Activated CD4-positive, alpha-beta T cell treated with anti-CD3 and anti-CD28 coated beads, Interleukin-2, amount 50 U/mL, for 1 hour (primary cell): Measurements from ENCODE around the gene GSG1L.
"Not testable (repeated sequence)": the region's sequence is repeated elsewhere in the genome, so short reads cannot be mapped to it uniquely, and the experiment has no call there.

Experiments
- DNase-seq: peaks from one replicate; pipeline ENCODE4 v3.0.0-alpha.2; 2020

The GSG1L gene

DNA sequence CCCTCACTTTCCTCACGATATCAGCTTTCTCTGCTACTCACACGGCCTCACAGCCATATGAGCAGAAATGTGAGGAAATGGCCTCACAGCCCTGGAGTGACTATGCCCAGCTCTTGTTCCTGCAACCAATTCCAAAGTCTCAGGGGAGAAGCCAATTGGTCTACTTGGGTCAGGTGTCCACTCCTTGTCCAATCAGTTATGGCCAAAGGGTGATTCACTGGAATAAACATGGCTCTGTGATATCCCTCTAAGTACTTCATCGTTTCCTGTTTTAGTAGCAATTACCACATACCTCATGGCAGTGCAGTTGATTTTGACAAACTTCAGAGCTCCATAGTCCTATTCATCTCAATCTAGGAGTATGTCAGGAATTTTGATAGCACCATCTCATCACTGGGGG lies 318.2 kb downstream of the GSG1L start:
- no peak for DNase-seq

DNA sequence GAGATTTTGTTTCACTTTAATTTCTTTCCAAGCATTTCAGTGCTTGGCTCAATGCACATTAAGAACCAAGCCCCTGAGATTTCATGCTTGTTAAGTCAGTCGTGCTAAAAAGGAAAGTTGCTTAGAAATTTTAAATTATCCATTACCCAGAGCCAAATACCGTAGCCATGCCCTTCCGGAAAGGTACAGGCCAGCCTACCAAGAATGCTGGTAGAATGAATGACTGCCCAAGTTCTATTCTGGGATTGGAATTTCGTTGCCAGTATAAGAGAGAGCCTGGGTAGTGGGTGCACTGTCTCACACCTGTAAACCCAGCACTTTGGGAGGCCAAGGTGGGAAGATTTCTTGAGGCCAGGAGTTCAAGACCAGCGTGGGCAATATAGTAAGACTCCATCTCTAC lies 319.6 kb downstream of the GSG1L start:
- DNase-seq, result no peak

DNA sequence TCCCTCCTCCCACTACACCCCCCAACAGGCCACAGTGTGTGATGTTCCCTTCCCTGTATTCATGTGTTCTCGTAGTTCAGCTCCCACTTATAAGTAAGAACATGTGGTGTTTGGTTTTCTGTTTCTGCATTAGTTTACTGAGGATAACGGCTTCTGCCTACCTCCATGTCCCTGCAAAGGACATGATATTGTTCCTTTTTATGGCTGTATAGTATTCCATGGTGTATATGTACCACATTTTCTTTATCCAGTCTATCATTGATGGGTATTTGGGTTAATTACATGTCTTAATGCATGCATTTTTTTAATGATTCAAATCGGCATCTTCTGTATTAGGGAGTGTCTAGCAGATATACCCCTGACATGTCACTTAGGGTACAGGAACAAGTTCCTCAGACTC lies 320.5 kb downstream of the GSG1L start:
- DNase-seq, result not testable (repeated sequence)

DNA sequence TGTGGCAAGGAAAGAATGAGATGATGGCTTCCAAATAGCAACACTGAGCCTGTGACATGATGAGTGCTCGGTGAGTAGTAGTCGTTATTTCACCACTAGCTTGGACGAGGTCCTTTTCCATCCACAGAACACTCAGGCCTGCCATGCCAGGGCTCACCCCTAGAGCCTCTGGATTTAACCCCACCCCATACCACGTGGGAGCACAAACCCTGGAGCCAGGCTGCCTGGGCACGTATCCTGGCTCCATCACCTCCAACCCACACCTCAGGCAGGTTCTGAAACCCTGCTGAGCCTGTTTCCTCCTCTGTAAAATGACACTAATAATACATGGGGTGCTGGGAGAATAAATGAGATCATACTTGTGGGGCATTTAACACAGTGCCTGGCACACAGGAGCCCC lies 321.2 kb downstream of the GSG1L start:
- DNase-seq, result no peak

DNA sequence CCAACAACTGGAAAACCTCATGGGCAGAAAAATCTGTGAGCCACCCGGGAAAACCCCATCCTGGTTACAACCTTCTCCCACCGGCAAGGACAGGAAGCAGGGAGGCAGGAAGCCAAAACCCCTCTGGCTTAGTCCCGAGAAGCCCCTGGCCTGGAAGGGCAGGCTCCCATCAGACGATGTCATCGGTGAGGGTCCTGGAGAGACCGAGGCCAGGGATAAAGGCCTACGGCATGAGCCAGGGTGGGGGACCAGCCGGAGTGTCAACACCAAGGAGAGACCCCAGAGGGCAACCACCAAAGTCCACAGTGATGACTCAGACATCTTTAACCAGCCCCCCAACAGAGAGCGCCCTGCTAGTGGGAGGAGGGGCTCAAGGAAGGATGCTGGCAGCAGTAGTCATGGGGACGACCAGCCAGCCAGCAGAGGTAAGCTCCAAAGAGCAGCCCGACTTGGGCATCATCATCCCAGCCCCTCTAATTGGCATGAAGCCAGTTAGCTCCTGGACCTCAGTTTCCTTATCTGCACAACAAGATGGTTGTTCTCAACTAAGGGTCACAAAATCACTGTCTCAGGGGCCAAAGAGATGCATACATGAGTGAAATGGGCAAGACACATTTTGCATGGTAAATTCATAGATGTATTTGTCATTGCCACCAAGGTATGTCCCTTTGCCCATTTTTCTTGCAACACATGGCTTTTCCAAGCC lies 322.9 kb downstream of the GSG1L start:
- DNase-seq, result no peak

DNA sequence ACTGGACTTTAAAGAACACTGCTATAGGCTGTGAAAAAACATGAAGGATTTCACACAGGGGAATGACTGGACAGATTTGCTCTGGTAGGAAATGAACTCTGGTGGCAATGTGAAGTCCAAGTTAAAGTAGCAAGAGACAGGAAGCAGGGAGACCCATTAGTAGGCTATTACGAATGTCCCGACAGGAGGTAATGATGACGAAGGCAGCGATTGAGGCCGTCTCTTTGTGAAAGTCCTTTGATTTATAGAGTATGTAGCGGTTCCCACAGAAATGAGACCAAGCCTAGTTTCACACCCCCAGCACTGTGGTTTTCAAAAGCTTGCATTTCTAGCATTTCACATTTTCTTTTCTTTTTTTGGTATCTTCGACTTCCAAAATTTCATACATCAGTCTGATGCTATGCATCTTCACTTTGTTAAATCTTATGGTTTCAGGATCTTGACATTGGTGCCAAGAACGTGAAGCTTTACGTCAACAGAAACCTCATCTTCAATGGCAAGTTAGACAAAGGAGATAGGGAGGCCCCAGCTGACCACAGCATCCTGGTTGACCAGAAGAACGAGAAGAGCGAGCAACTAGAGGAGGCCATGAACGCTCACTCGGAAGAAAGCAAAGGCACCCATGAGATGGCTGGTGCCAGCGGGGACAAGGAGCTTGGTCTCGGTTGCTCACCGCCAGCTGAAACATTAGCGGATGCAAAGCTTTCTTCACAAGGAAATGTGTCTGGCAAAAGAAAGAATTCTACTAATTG lies 323.7 kb downstream of the GSG1L start:
- no peak for DNase-seq

DNA sequence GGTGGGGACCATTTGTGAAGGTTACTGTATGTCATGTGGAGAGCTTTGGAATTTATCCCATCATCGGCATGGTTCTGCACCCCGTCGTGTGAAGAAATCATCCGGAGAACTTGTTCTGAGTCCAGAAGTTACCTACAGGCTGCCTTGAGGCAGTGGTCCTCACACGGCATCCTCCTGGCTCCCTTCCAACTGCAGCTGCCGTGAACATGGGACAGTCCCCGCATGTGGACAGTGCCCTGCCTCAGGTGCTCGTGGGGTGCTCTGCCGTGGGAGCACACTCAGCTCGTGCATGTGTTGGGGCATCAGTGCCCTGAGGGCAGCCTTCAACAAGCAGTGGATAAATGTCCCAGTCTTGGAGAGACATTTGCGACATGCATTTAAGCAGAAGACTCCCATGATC lies 324.9 kb downstream of the GSG1L start:
- no peak for DNase-seq
